ENCODE measurements around the gene CPT2. TPM values are rescaled to one million over a fixed set of nuclear protein-coding genes. Genes with fewer than 3 reads are reported as not detected.

Gene CPT2
- total and polyA plus RNA-seq, 2 of the 13 experiments (the other 11 are each of a cell fraction or from before 2014, with no cell fraction given) = 12.6 to 14.6 TPM

- TF ChIP-seq ZNF800 (CRISPR knock-in tag; IDR thresholded peaks at IDR 0.05) = no peak
- TF ChIP-seq RORA (CRISPR knock-in tag; IDR thresholded peaks at IDR 0.05) = no peak
- no peak for TF ChIP-seq USF2 (IDR thresholded peaks at IDR 0.05; ENCODE audit: low read depth, low read length)
- no peak for TF ChIP-seq USF2 (CRISPR knock-in tag; IDR thresholded peaks at IDR 0.05; ENCODE audit: borderline replicate concordance)
- peak; percentile 66; the same call in 1 of the 2 replicates for TF ChIP-seq SNAPC4 (CRISPR knock-in tag; IDR thresholded peaks at IDR 0.05)
- no peak for TF ChIP-seq NFIB (CRISPR knock-in tag; IDR thresholded peaks at IDR 0.05; ENCODE audit: borderline replicate concordance)
- no peak; the same call in 1 of the 2 replicates for TF ChIP-seq ZSCAN22 (CRISPR knock-in tag; IDR thresholded peaks at IDR 0.05)
- TF ChIP-seq HES4 (CRISPR knock-in tag; IDR thresholded peaks at IDR 0.05; ENCODE audit: borderline replicate concordance) = peak; percentile 41; the same call in 1 of the 2 replicates
- TF ChIP-seq, protein P1, sequence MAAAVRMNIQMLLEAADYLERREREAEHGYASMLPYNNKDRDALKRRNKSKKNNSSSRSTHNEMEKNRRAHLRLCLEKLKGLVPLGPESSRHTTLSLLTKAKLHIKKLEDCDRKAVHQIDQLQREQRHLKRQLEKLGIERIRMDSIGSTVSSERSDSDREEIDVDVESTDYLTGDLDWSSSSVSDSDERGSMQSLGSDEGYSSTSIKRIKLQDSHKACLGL (CRISPR knock-in tag; IDR thresholded peaks at IDR 0.05) = peak; percentile 65; the same call in 1 of the 2 replicates
- TF ChIP-seq, protein P2, sequence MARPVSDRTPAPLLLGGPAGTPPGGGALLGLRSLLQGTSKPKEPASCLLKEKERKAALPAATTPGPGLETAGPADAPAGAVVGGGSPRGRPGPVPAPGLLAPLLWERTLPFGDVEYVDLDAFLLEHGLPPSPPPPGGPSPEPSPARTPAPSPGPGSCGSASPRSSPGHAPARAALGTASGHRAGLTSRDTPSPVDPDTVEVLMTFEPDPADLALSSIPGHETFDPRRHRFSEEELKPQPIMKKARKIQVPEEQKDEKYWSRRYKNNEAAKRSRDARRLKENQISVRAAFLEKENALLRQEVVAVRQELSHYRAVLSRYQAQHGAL (CRISPR knock-in tag; IDR thresholded peaks at IDR 0.05; ENCODE audit: not compliant biosample characterization) = no peak
- no peak for TF ChIP-seq TBX3 (IDR thresholded peaks at IDR 0.05; ENCODE audit: borderline replicate concordance)
- peak; percentile 64; the same call in 1 of the 2 replicates for TF ChIP-seq ZNF547 (CRISPR knock-in tag; IDR thresholded peaks at IDR 0.05)
- TF ChIP-seq IRX3 (CRISPR knock-in tag; IDR thresholded peaks at IDR 0.05; ENCODE audit: borderline replicate concordance, low read depth) = peak; percentile 60; the same call in 1 of the 2 replicates
- no peak for TF ChIP-seq SNRNP70 (IDR thresholded peaks at IDR 0.05; ENCODE audit: low read depth, low read length)
- no peak for TF ChIP-seq HNRNPH1 (optimal IDR thresholded peaks at IDR 0.05; ENCODE audit: low read depth, low read length)
- no peak for TF ChIP-seq ZNF256 (CRISPR knock-in tag; conservative IDR thresholded peaks at IDR 0.05)
Measured at GRCh38 chr1:53238197-53239155, 41.9 kb downstream of the CPT2 start, which contains the start of gene MAGOH (continued).
